Mucosa of stomach (tissue), 1 donor: ENCODE measurements around the gene LGALS1.
"Not testable (repeated sequence)": the region's sequence is repeated elsewhere in the genome, so short reads cannot be mapped to it uniquely, and the experiment has no call there.

Experiments used
- H3K27me3 ChIP-seq: one replicate; pipeline ENCODE4 v1.7.0; 2013; ENCODE audit warnings: mild to moderate bottlenecking, low read length; ENCODE audit not compliant: control insufficient read depth, insufficient read depth
- H3K36me3 ChIP-seq: one replicate; pipeline ENCODE4 v1.7.0; 2013; ENCODE audit warnings: low read length; ENCODE audit not compliant: control insufficient read depth, insufficient read depth
- H3K4me1 ChIP-seq: one replicate; pipeline ENCODE4 v1.7.0; 2013; ENCODE audit warnings: mild to moderate bottlenecking, low read length; ENCODE audit not compliant: control insufficient read depth, insufficient read depth
- H3K4me3 ChIP-seq: one replicate; pipeline ENCODE4 v1.7.0; 2013; ENCODE audit warnings: low read length
- H3K9ac ChIP-seq: one replicate; pipeline ENCODE4 v1.7.0; 2013; ENCODE audit warnings: mild to moderate bottlenecking, low read length, moderate library complexity
- H3K9me3 ChIP-seq: one replicate; pipeline ENCODE4 v1.7.0; 2013; ENCODE audit warnings: mild to moderate bottlenecking, low read length, moderate library complexity; ENCODE audit not compliant: control insufficient read depth
- donor health status: Pancreatic carcinoma.

LGALS1 gene

GRCh38 chr22:37708580-37709444, 33.4 kb downstream of the LGALS1 start:
- H3K36me3 ChIP-seq: no peaks in the 10 kb centered on the region
- H3K4me1 ChIP-seq: peaks cover 8% of the 10 kb centered on the region
- no peaks in the 10 kb centered on the region for H3K9me3 ChIP-seq
- no peak overlapping the region for H3K9ac ChIP-seq
- H3K4me3 ChIP-seq: no peak overlapping the region
- H3K27me3 ChIP-seq: no peaks in the 10 kb centered on the region

GRCh38 chr22:37709445-37709765, 34.0 kb downstream of the LGALS1 start:
- Histone ChIP-seq H3K27me3 (no peaks in the 10 kb centered on the region), H3K4me3 (no peak overlapping the region), H3K9ac (no peak overlapping the region), H3K4me1 (peaks cover 8% of the 10 kb centered on the region), H3K36me3 (no peaks in the 10 kb centered on the region), H3K9me3 (no peaks in the 10 kb centered on the region)

- no peaks in the 10 kb centered on the region for H3K27me3 ChIP-seq
- H3K9me3 ChIP-seq: no peaks in the 10 kb centered on the region
- H3K4me1 ChIP-seq: peaks cover 8% of the 10 kb centered on the region
- H3K9ac ChIP-seq: no peak overlapping the region
- no peaks in the 10 kb centered on the region for H3K36me3 ChIP-seq
- H3K4me3 ChIP-seq: no peak overlapping the region
These were observed 35.2 kb downstream of the LGALS1 start for GRCh38 chr22:37710675-37711074.

- H3K9me3 ChIP-seq: no peaks in the 10 kb centered on the region
- no peaks in the 10 kb centered on the region for H3K36me3 ChIP-seq
These were observed 36.1 kb downstream of the LGALS1 start for GRCh38 chr22:37711490-37711889.

GRCh38 chr22:37713761-37714160, 38.3 kb downstream of the LGALS1 start:
- Histone ChIP-seq H3K27me3 (no peaks in the 10 kb centered on the region), H3K4me1 (peaks cover 8% of the 10 kb centered on the region), H3K36me3 (no peaks in the 10 kb centered on the region), H3K9me3 (no peaks in the 10 kb centered on the region), H3K4me3 (no peak overlapping the region), H3K9ac (no peak overlapping the region)

More at GRCh38 chr22:37711490-37711889, 36.1 kb downstream of the LGALS1 start:
- Histone ChIP-seq H3K4me1 (peaks cover 8% of the 10 kb centered on the region), H3K9ac (no peak overlapping the region), H3K4me3 (no peak overlapping the region), H3K27me3 (no peaks in the 10 kb centered on the region)

GRCh38 chr22:37714634-37715033, 39.2 kb downstream of the LGALS1 start:
- no peaks in the 10 kb centered on the region for H3K36me3 ChIP-seq
- no peaks in the 10 kb centered on the region for H3K27me3 ChIP-seq
- no peaks in the 10 kb centered on the region for H3K9me3 ChIP-seq
- H3K4me1 ChIP-seq: peaks cover 8% of the 10 kb centered on the region
- no peak overlapping the region for H3K9ac ChIP-seq
- H3K4me3 ChIP-seq: no peak overlapping the region

- Histone ChIP-seq H3K27me3 (no peaks in the 10 kb centered on the region), H3K9me3 (no peaks in the 10 kb centered on the region), H3K9ac (no peak overlapping the region), H3K36me3 (no peaks in the 10 kb centered on the region), H3K4me1 (peaks cover 3% of the 10 kb centered on the region), H3K4me3 (no peak overlapping the region)
These were observed 40.3 kb downstream of the LGALS1 start for GRCh38 chr22:37715760-37716159.

- Histone ChIP-seq H3K27me3 (no peaks in the 10 kb centered on the region), H3K4me1 (no peaks in the 10 kb centered on the region), H3K36me3 (no peaks in the 10 kb centered on the region), H3K4me3 (no peak overlapping the region), H3K9me3 (no peaks in the 10 kb centered on the region), H3K9ac (no peak overlapping the region)
These were observed 41.3 kb downstream of the LGALS1 start for GRCh38 chr22:37716708-37717107.

GRCh38 chr22:37717235-37717634, 41.8 kb downstream of the LGALS1 start:
- H3K9ac ChIP-seq, H3K4me1 ChIP-seq, H3K9me3 ChIP-seq, H3K4me3 ChIP-seq, H3K27me3 ChIP-seq, H3K36me3 ChIP-seq: not testable (repeated sequence)

GRCh38 chr22:37717746-37718305, 42.4 kb downstream of the LGALS1 start:
- H3K9ac ChIP-seq, H3K4me1 ChIP-seq, H3K27me3 ChIP-seq, H3K4me3 ChIP-seq, H3K9me3 ChIP-seq, H3K36me3 ChIP-seq: not testable (repeated sequence)

GRCh38 chr22:37725551-37726240, 50.3 kb downstream of the LGALS1 start:
- Histone ChIP-seq H3K9me3 (no peaks in the 10 kb centered on the region), H3K4me3 (no peak overlapping the region), H3K9ac (no peak overlapping the region), H3K27me3 (no peaks in the 10 kb centered on the region), H3K4me1 (peaks cover 15% of the 10 kb centered on the region), H3K36me3 (no peaks in the 10 kb centered on the region)

GRCh38 chr22:37726241-37726887, 50.9 kb downstream of the LGALS1 start:
- H3K36me3 ChIP-seq: no peaks in the 10 kb centered on the region
- no peaks in the 10 kb centered on the region for H3K27me3 ChIP-seq
- peaks cover 21% of the 10 kb centered on the region for H3K4me1 ChIP-seq
- no peak overlapping the region for H3K4me3 ChIP-seq
- no peaks in the 10 kb centered on the region for H3K9me3 ChIP-seq
- no peak overlapping the region for H3K9ac ChIP-seq
